ENCODE results near the gene ZNF860. TPM values are rescaled to one million over a fixed set of nuclear protein-coding genes. Genes with fewer than 3 reads are reported as not detected.
"Not testable (repeated sequence)": the region's sequence is repeated elsewhere in the genome, so short reads cannot be mapped to it uniquely, and the experiment has no call there.

Gene ZNF860
- total and polyA plus RNA-seq, 7 donors, result under 0.01 to 1.3 (median 0.55) TPM; not detected in 1

GRCh38 chr3:32004113-32004765 is 22.7 kb downstream of the ZNF860 start:
- Histone ChIP-seq H3K4me1 (no peaks in the 10 kb centered on the region), H3K9me3 (no peaks in the 10 kb centered on the region), H3K36me3 (no peaks in the 10 kb centered on the region), H3K27ac (no peak overlapping the region), H3K4me3 (no peak overlapping the region), H3K27me3 (no peaks in the 10 kb centered on the region)
- 91 to 96% methylated on average over 5 of the region's 5 CpGs for WGBS, 2 donors
- DNase-seq, result no peak
- TF ChIP-seq, protein P1, sequence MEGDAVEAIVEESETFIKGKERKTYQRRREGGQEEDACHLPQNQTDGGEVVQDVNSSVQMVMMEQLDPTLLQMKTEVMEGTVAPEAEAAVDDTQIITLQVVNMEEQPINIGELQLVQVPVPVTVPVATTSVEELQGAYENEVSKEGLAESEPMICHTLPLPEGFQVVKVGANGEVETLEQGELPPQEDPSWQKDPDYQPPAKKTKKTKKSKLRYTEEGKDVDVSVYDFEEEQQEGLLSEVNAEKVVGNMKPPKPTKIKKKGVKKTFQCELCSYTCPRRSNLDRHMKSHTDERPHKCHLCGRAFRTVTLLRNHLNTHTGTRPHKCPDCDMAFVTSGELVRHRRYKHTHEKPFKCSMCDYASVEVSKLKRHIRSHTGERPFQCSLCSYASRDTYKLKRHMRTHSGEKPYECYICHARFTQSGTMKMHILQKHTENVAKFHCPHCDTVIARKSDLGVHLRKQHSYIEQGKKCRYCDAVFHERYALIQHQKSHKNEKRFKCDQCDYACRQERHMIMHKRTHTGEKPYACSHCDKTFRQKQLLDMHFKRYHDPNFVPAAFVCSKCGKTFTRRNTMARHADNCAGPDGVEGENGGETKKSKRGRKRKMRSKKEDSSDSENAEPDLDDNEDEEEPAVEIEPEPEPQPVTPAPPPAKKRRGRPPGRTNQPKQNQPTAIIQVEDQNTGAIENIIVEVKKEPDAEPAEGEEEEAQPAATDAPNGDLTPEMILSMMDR (IDR thresholded peaks at IDR 0.05), result no peak
- TF ChIP-seq POLR2AphosphoS5 (IDR thresholded peaks at IDR 0.05), result no peak
- TF ChIP-seq POLR2A (IDR thresholded peaks at IDR 0.05), result no peak
- TF ChIP-seq EP300 (IDR thresholded peaks at IDR 0.05), result no peak
- intact Hi-C loops (cut with DNase I), result no loop called here

DNA sequence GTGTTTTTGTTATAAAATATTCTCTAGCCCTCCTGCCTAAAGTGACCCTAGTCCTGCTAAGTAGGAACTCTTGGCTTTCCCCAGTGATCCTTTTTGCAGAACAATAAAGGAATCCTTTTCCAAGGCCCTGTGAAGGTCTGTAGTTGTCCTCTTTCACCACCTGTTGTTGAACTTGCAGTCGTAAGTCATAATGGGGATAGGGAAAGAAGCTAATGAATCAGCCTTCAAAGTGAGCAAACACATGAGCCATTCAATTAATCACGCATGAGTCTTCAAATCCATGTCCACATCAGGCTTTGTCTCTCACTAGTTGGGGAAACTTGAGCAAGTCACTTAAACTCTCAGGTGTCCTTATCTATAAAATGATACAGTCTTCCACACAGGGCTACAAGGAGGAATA is 27.6 kb downstream of the ZNF860 start:
- Histone ChIP-seq H3K27me3 (no peaks in the 10 kb centered on the region), H3K36me3 (no peaks in the 10 kb centered on the region), H3K9me3 (no peaks in the 10 kb centered on the region), H3K4me3 (no peak overlapping the region), H3K4me1 (no peaks in the 10 kb centered on the region), H3K27ac (no peak overlapping the region)
- intact Hi-C loops (cut with DNase I), result no loop called here
- DNase-seq, result no peak
- TF ChIP-seq POLR2AphosphoS5 (IDR thresholded peaks at IDR 0.05) (no peak), EP300 (IDR thresholded peaks at IDR 0.05) (no peak), POLR2A (IDR thresholded peaks at IDR 0.05) (no peak)
- TF ChIP-seq, protein P1 (IDR thresholded peaks at IDR 0.05), result no peak
- 92 to 95% methylated on average over 2 of the region's 2 CpGs for WGBS, 2 donors

DNA sequence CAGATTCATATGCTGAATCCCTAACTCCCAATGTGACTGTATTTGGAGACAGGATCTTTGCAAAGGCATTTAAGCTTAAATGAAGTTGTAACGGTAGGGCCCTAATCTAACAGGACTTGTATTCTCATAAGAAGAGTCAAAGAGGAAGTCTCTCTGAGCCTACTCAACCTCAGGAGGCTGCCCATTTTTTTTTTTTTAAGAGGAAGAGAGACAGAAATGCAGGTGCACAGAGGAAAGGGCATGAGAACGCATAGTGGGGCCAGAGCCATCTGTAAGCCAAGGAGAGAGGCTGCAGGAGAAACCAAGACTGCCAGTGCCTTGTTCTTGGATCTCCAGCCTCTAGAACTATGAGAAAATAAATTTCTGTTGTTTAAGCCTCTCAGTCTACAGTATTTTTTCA is 28.4 kb downstream of the ZNF860 start:
- H3K4me1 ChIP-seq, result no peaks in the 10 kb centered on the region
- intact Hi-C loops (cut with DNase I), result no loop called here
- H3K27ac ChIP-seq, result no peak overlapping the region
- H3K9me3 ChIP-seq, result no peaks in the 10 kb centered on the region
- DNase-seq, result no peak
- no peak for TF ChIP-seq POLR2AphosphoS5 (IDR thresholded peaks at IDR 0.05)
- TF ChIP-seq EP300 (IDR thresholded peaks at IDR 0.05), result no peak
- no peak for TF ChIP-seq POLR2A (IDR thresholded peaks at IDR 0.05)
- TF ChIP-seq, protein P1 (IDR thresholded peaks at IDR 0.05), result no peak
- H3K27me3 ChIP-seq, result no peaks in the 10 kb centered on the region
- no peak overlapping the region for H3K4me3 ChIP-seq
- no peaks in the 10 kb centered on the region for H3K36me3 ChIP-seq
- WGBS, 2 donors, result 57 to 92% methylated on average over 2 of the region's 2 CpGs

DNA sequence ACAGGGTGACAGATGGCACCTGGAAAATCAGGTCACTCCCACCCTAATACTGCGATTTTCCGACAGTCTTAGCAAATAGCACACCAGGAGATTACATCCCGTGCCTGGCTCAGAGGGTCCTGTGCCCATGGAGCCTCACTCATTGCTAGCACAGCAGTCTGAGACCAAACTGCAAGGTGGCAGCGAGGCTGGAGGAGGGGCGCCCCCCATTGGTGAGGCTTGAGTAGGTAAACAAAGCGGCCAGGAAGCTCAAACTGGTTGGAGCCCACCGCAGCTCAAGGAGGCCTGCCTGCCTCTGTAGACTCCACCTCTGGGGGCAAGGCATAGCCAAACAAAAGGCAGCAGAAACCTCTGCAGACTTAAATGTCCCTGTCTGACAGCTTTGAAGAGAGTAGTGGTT is 29.1 kb downstream of the ZNF860 start:
- WGBS, 2 donors, result 94 to 97% methylated on average over 7 of the region's 7 CpGs

DNA sequence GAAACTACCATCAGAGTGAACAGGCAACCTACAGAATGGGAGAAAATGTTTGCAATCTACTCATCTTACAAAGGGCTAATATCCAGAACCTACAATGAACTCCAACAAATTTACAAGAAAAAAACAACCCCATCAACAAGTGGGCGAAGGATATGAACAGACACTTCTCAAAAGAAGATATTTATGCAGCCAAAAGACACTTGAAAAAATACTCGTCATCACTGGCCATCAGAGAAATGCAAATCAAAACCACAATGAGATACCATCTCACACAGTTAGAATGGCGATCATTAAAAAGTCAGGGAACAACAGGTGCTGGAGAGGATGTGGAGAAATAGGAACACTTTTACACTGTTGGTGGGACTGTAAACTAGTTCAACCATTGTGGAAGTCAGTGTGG is 34.1 kb downstream of the ZNF860 start:
- intact Hi-C loops (cut with DNase I); H3K4me3 ChIP-seq; H3K27ac ChIP-seq; DNase-seq; H3K36me3 ChIP-seq; H3K9me3 ChIP-seq; H3K27me3 ChIP-seq: not testable (repeated sequence)
- H3K4me1 ChIP-seq, result peaks cover 0 to 25% (median 16%) of the 10 kb centered on the region in 4 donors
- WGBS, 2 donors, result 80 to 96% methylated on average over 3 of the region's 3 CpGs

More for the DNA sequence above, 29.1 kb downstream of the ZNF860 start:
- DNase-seq; H3K27ac ChIP-seq; H3K4me1 ChIP-seq; H3K36me3 ChIP-seq; intact Hi-C loops (cut with DNase I); H3K9me3 ChIP-seq; H3K4me3 ChIP-seq; H3K27me3 ChIP-seq: not testable (repeated sequence)

DNA sequence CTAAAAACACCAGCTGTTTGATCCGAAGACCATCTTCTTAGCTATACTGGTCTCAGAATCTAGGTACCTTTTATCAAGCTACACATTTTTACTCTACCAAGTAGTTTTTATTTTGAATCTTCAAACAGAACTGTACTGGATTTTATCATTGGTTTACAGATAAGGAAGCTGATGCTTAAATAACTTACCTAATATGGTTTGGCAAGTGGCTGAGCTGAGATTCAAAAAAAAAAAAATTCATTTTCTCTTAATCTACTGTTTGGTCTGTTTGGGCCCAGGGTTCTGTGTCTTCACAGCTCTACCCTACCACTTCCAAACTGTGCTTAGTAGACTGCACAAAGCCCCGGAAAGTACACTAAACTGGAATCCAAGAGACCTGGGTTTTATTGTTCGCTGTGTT is 35.7 kb downstream of the ZNF860 start:
- Histone ChIP-seq H3K27ac (peak overlapping the region in 3 of 4 donors; percentile 5 to 53 (median 49)), H3K36me3 (no peaks in the 10 kb centered on the region), H3K4me3 (no peak overlapping the region), H3K27me3 (no peaks in the 10 kb centered on the region), H3K9me3 (no peaks in the 10 kb centered on the region), H3K4me1 (peaks cover 0 to 25% (median 16%) of the 10 kb centered on the region in 4 donors)
- no peak for TF ChIP-seq EP300 (IDR thresholded peaks at IDR 0.05)
- TF ChIP-seq POLR2AphosphoS5 (IDR thresholded peaks at IDR 0.05), result no peak
- no peak for DNase-seq
- WGBS, 2 donors, result 90 to 92% methylated on average over 3 of the region's 3 CpGs
- intact Hi-C loops (cut with DNase I), result no loop called here
